ENCODE data around the gene OR5B12. TPM values are rescaled to one million over a fixed set of nuclear protein-coding genes. Genes with fewer than 3 reads are reported as not detected.

Gene OR5B12
- total and polyA plus RNA-seq, 10 of the 15 experiments (the other 5 are each of a cell fraction or from before 2014, with no cell fraction given): 0.29 TPM; not detected in 9

DNA sequence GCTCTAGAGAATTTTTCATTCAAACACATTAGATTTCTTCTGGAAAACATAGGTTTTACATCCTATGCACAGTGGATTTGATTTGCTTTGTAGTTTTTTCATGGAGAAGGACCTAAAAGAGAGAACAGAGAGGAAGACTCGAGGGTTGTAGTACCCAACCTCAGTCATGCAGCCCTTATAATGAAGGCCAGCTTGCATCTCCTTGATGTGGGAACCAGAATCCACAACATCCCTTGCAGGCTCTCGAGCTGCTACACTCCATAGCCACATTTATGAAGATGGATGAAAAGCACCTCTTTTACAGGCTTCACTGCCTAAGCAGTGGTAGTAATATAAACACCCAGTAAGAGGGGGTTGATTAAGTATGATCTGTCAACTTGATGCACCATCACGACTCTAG, 9.5 kb upstream of the OR5B12 start:
- no peak overlapping the region for H3K9ac ChIP-seq (ENCODE audit: control insufficient read depth, insufficient read depth, low read length)
- no peaks in the 10 kb centered on the region for H3K4me1 ChIP-seq (ENCODE audit: control insufficient read depth, insufficient read depth, low read length)
- TF ChIP-seq WRNIP1 (IDR thresholded peaks at IDR 0.05; ENCODE audit: borderline replicate concordance, low read depth, low read length) (no peak), TBL1XR1 (IDR thresholded peaks at IDR 0.05; ENCODE audit: low read depth, low read length) (no peak), BRCA1 (IDR thresholded peaks at IDR 0.05; ENCODE audit: low read depth, low read length) (no peak), CEBPB (IDR thresholded peaks at IDR 0.05; ENCODE audit: borderline replicate concordance in 1 of 2, low read depth in 2 of 2, low read length in 2 of 2) (no peak), RCOR1 (conservative IDR thresholded peaks at IDR 0.05; ENCODE audit: low read depth, low read length) (no peak)
- intact Hi-C loops (cut with micrococcal nuclease; ENCODE audit: unreplicated experiment): no loop called here
- H3K79me2 ChIP-seq (ENCODE audit: control insufficient read depth, insufficient read depth, low read length): no peaks in the 10 kb centered on the region
- RAD21 ChIA-PET (ENCODE audit: unreplicated experiment): no interaction called here
- FAIRE-seq (no peak), DNase-seq (ENCODE audit: low read depth, low spot score) (no peak), ATAC-seq (no peak)
- no TSS peak for BruUV-seq (replicated peaks)
- WGBS (ENCODE audit: insufficient coverage, insufficient replicate concordance, low lambda C conversion rate, missing lambda C conversion rate): 15% methylated on average over 3 of the region's 3 CpGs
- no peaks in the 10 kb centered on the region for H3K9me3 ChIP-seq (replicated peaks; ENCODE audit: control insufficient read depth, insufficient read depth, low read length)
- H4K20me1 ChIP-seq (ENCODE audit: control insufficient read depth, insufficient read depth): no peaks in the 10 kb centered on the region
- CTCF ChIA-PET: no interaction called here
- H3K4me3 ChIP-seq: no peak overlapping the region
- no peaks in the 10 kb centered on the region for H3K27me3 ChIP-seq (replicated peaks in 1 of 2; ENCODE audit: control insufficient read depth in 2 of 2, insufficient read depth in 2 of 2, low read length in 1 of 2)
- H3K4me2 ChIP-seq (ENCODE audit: control insufficient read depth, insufficient read depth): no peak overlapping the region
- no peaks in the 10 kb centered on the region for H3K36me3 ChIP-seq (ENCODE audit: control insufficient read depth in 2 of 2, insufficient read depth in 2 of 2, low read length in 1 of 2)
- in situ Hi-C loops (cut with MboI): no loop called here
- H2AFZ ChIP-seq (ENCODE audit: control insufficient read depth, low read depth, low read length): no peak overlapping the region
- H3K27ac ChIP-seq (ENCODE audit: control insufficient read depth, insufficient read depth): no peak overlapping the region
- POLR2A ChIA-PET: no interaction called here
- SMC1A ChIA-PET (ENCODE audit: uncharacterized antibody, unreplicated experiment): no interaction called here

DNA sequence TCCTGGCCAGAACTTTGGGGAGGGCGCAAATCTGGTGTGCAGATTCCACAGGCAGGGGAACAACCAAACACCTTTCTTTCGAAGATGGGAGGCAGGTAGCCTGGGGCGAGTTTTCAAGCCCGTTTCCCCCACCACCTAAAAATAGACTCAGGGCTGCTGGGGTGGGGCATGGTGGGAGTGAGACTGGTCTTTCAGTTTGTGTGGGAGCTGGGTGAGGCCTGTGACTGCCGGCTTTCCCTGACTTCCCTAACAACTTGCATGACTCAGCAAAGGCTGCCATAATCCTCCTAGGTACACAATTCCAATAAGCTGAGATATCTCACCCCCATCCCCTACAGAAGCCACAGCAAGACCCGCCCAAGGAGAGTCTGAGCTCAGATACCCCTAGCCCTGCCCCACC, 4.3 kb upstream of the OR5B12 start:
- Histone ChIP-seq H3K4me2 (ENCODE audit: control insufficient read depth, insufficient read depth) (no peak overlapping the region), H3K27ac (ENCODE audit: control insufficient read depth, insufficient read depth) (no peak overlapping the region), H3K4me3 (no peak overlapping the region), H3K36me3 (ENCODE audit: control insufficient read depth in 2 of 2, insufficient read depth in 2 of 2, low read length in 1 of 2) (no peaks in the 10 kb centered on the region), H3K79me2 (ENCODE audit: control insufficient read depth, insufficient read depth, low read length) (no peaks in the 10 kb centered on the region), H2AFZ (ENCODE audit: control insufficient read depth, low read depth, low read length) (no peak overlapping the region), H3K4me1 (ENCODE audit: control insufficient read depth, insufficient read depth, low read length) (no peaks in the 10 kb centered on the region), H3K9ac (ENCODE audit: control insufficient read depth, insufficient read depth, low read length) (no peak overlapping the region), H3K27me3 (replicated peaks in 1 of 2; ENCODE audit: control insufficient read depth in 2 of 2, insufficient read depth in 2 of 2, low read length in 1 of 2) (no peaks in the 10 kb centered on the region), H3K9me3 (replicated peaks; ENCODE audit: control insufficient read depth, insufficient read depth, low read length) (no peaks in the 10 kb centered on the region), H4K20me1 (ENCODE audit: control insufficient read depth, insufficient read depth) (no peaks in the 10 kb centered on the region)
- WGBS (ENCODE audit: insufficient coverage, insufficient replicate concordance, low lambda C conversion rate, missing lambda C conversion rate): 28% methylated on average over 6 of the region's 6 CpGs
- ATAC-seq (no peak), FAIRE-seq (no peak), DNase-seq (ENCODE audit: low read depth, low spot score) (no peak)
- ChIA-PET CTCF (no interaction called here), POLR2A (no interaction called here), RAD21 (ENCODE audit: unreplicated experiment) (no interaction called here), SMC1A (ENCODE audit: uncharacterized antibody, unreplicated experiment) (interaction anchor here (0.7 kb wide), 1 partner anchor 53 kb away, joined by 3 read pairs; no protein-coding TSS in a partner anchor)
- in situ Hi-C loops (cut with MboI) (no loop called here), intact Hi-C loops (cut with micrococcal nuclease; ENCODE audit: unreplicated experiment) (no loop called here)
- no TSS peak for BruUV-seq (replicated peaks)
- TF ChIP-seq TCF7 (IDR thresholded peaks at IDR 0.05; ENCODE audit: borderline replicate concordance): no peak
- no peak for TF ChIP-seq SUZ12 (IDR thresholded peaks at IDR 0.05; ENCODE audit: unreplicated experiment)
- TF ChIP-seq STAT3 (IDR thresholded peaks at IDR 0.05; ENCODE audit: low read depth, low read length): no peak
- TF ChIP-seq ZBTB33 (IDR thresholded peaks at IDR 0.05): no peak
- no peak for TF ChIP-seq CHD2 (IDR thresholded peaks at IDR 0.05; ENCODE audit: borderline replicate concordance, low read depth, low read length)
- TF ChIP-seq, protein P1, sequence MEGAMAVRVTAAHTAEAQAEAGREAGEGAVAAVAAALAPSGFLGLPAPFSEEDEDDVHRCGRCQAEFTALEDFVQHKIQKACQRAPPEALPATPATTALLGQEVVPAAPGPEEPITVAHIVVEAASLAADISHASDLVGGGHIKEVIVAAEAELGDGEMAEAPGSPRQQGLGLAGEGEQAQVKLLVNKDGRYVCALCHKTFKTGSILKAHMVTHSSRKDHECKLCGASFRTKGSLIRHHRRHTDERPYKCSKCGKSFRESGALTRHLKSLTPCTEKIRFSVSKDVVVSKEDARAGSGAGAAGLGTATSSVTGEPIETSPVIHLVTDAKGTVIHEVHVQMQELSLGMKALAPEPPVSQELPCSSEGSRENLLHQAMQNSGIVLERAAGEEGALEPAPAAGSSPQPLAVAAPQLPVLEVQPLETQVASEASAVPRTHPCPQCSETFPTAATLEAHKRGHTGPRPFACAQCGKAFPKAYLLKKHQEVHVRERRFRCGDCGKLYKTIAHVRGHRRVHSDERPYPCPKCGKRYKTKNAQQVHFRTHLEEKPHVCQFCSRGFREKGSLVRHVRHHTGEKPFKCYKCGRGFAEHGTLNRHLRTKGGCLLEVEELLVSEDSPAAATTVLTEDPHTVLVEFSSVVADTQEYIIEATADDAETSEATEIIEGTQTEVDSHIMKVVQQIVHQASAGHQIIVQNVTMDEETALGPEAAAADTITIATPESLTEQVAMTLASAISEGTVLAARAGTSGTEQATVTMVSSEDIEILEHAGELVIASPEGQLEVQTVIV (IDR thresholded peaks at IDR 0.05; ENCODE audit: borderline replicate concordance, partially characterized antibody): no peak
- TF ChIP-seq YY1 (IDR thresholded peaks at IDR 0.05; ENCODE audit: low read depth, low read length): no peak
- TF ChIP-seq NFIC (IDR thresholded peaks at IDR 0.05; ENCODE audit: low read depth, low read length): no peak
- no peak for TF ChIP-seq SRF (IDR thresholded peaks at IDR 0.05; ENCODE audit: low read depth in 2 of 2, low read length in 2 of 2)
- no peak for TF ChIP-seq DPF2 (IDR thresholded peaks at IDR 0.05)
- no peak for TF ChIP-seq BHLHE40 (IDR thresholded peaks at IDR 0.05; ENCODE audit: borderline replicate concordance in 1 of 2, low read depth in 2 of 2, low read length in 1 of 2)

All from GM12878 (cell line).